Left cardiac atrium (tissue), 4 donors: Measurements from ENCODE around the gene GNG7. TPM values are rescaled to one million over a fixed set of nuclear protein-coding genes. Genes with fewer than 3 reads are reported as not detected.
"Not testable (repeated sequence)": the region's sequence is repeated elsewhere in the genome, so short reads cannot be mapped to it uniquely, and the experiment has no call there.

Source experiments
- ATAC-seq, 2 donors: fragments of 200-7000 bp; cut with Tn5 transposase; one replicate each; pipeline ENCODE4 v1.9.1; 2020; ENCODE audit warnings: mild to moderate bottlenecking in 2 of 2, moderate library complexity in 2 of 2
- DNase-seq: peaks from one replicate; pipeline ENCODE4 v3.0.0-alpha.2; 2020
- intact Hi-C, 2 donors: fragments of 100-400 bp; cut with DNase I; formaldehyde crosslinking; loops; one replicate each; pipeline versions ENCODE4 v1.14.1 to v1.15.1; 2022 to 2023
- total RNA-seq, 2 donors: library from RNA; stranded (reverse); fragmentation: NEBNext Ultra II Directional; extraction: Animal tissue kit (Norgen Biotek cat#: 25700); gene quantifications; one replicate each; pipeline ENCODE4 v1.2.1, GENCODE V29; 2021
- donor health status: DM: no; HTN: yes; CAD: no.
- donor health status: DM: no; HTN: yes; CAD: no; lungs with severe emphysema.
- donor health status: DM: yes; HTN: yes; CAD: no.
- donor health status: Dilated cardiomyopathy.

Gene GNG7
- total RNA-seq, 2 donors from 2014 or later = 19.8 to 45.9 TPM

DNA sequence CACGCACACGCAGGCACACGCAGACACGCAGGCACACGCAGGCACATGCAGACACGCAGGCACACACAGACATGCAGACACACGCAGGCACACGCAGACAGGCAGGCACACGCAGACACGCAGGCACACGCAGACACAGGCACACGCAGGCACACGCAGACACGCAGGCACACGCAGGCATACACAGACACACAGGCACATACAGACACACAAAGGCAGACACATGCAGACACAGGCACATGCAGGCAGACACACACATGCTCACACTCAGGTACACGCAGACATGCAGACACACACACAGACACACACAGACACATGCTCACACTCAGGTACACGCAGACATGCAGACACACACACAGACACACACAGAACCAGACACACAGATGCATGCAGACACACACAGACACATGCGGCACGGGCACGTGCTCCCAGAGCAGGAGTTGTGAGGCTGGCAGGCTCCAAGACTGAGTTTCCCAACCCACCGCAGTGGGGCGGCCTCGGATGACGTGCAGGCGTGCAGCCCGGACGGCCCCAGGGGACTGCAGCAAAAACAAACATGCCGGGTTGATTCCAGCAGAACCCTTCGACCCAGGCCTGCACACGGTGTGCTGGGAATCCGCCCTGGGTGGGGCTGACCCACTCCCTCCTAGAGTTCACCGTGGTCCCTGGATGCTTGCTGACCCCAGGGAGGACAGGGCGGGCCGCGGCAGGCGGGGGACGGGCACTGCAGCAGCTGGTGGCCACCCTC, 126.6 kb downstream of the GNG7 start:
- peak; percentile 89 for DNase-seq
- intact Hi-C loops = loop anchor here (5.0 to 10.0 kb wide), 2 partner anchors 34 to 101 kb away; partner anchors contain the start of gene GADD45B (in 1 of the 2)

DNA sequence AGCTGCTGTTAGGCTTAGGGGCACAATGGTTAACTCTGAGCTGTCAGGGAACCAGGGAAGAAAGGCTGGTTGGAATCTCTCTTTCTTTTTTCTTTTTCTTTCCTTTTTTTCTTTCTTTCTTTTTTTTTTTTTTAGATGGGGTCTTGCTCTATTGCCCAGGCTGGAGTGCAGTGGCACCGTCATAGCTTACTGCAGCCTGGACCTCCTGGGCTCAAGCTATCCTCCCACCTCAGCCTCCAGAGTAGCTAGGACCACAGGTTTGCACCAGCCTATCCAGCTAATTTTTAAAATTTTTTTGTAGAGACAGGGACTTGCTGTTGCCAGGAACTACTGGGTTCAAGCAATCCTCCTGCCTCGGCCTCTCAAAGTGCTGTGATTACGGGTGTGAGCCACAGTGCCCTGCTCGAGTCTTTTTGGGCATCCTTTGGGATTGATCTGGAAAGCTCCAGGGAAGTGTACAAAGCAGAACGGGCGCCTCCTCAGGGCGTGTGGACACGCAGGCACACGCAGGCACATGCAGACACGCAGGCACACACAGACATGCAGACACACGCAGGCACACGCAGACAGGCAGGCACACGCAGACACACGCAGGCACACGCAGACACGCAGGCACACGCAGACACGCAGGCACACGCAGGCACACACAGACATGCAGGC, 127.4 kb downstream of the GNG7 start:
- DNase-seq = no peak
- intact Hi-C loops = loop anchor here (5.0 to 10.0 kb wide), 2 partner anchors 33 to 100 kb away; partner anchors contain the start of gene GADD45B (in 1 of the 2)
- no peak for ATAC-seq

More for the DNA sequence above, 126.6 kb downstream of the GNG7 start:
- ATAC-seq = peak; percentile 41 to 61

DNA sequence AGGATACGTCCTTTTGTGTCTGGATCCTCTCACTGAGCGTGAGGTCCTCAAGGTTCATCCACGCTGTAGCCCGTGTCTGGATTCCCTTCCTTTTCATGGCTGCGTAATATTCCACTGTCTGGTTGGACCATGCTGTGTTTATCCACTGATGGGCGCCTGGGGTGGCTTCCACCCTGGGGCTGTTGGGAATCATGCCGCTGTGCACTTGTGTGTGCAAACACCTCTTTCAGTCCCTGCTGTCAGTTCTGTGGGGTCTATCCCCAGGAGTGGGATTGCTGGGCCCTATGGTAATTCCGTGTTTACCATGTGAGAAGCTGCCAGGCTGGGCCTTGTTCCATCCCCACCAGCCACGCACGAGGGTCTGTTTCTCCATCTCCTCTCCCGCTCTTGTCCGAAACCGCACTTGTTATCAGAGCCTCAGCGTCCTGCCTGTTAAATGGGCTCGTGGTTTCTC, 128.0 kb downstream of the GNG7 start:
- intact Hi-C loops = loop anchor here in 1 of 2 donors (10.0 kb wide), 1 partner anchor 100 kb away; the partner anchor contains the start of gene GADD45B
- ATAC-seq = no peak
- DNase-seq = no peak

- intact Hi-C loops = loop anchor here in 1 of 2 donors (10.0 kb wide), 1 partner anchor 99 kb away; the partner anchor contains the start of gene GADD45B
- no peak for ATAC-seq
- DNase-seq = no peak
Observed at GRCh38 chr19:2573916-2574315, 128.6 kb downstream of the GNG7 start.

GRCh38 chr19:2572152-2572551, 130.3 kb downstream of the GNG7 start:
- not testable (repeated sequence) for DNase-seq, ATAC-seq
- intact Hi-C loops = loop anchor here in 1 of 2 donors (10.0 kb wide), 1 partner anchor 97 kb away; the partner anchor contains the start of gene GADD45B

DNA sequence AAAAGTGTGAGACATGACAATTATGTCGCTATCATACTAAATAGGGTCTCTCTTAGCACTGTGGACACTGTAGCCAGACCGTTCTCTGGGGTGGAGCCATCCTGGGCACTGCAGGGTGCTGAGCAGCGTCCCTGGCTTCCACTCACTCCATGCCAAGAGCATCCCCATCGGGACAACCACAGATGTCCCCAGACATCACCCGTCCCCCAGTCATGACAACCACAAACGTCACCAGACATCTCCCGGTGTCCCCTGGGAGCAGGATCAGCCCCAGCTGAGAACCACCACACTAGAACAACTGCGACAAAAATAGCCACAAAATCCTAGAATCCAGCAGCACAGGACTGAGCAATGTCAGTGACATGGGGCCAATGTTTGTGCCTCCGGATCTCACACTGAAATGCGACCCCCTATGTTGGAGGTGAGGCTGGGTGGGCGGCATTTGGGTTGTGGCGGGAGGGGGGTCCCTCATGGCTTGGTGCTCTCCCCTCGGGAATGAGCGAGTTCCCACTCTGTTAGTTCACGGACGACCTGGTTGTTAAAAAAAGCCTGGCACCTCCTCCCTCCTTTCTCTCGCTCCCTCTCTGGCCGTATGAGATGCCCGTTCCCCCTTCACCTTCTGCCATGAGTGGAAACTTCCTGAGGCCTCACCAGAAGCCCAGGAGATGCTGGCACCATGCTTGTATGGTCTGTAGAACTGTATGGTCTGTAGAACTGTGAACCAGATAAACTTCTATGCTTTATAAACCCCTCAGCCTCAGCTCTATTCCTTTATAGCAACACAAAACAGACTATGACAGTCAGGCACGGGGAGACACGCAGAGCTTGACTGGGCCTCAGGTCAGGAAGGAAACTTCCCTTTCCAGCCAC, 132.7 kb downstream of the GNG7 start:
- DNase-seq (no peak), ATAC-seq (no peak)
- intact Hi-C loops = loop anchor here in 1 of 2 donors (10.0 kb wide), 1 partner anchor 95 kb away; the partner anchor contains the start of gene GADD45B

DNA sequence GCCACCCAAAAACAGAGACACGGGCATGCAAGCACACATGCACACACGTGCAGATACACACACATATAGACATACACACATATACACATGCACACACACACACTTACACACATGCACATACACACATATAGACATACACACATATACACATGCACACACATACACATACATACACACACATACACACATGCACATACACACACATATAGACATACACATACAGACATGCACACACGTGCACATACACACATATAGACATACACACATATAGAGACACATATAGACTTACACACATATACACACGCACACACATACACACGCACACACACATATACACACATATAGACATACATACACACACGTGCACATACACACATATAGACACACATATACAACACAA, 134.5 kb downstream of the GNG7 start:
- ATAC-seq = no peak
- intact Hi-C loops = no loop called here
- no peak for DNase-seq

GRCh38 chr19:2567580-2567979, 134.9 kb downstream of the GNG7 start:
- ATAC-seq = peak; percentile 50 to 80
- DNase-seq = peak; percentile 69
- intact Hi-C loops = no loop called here

DNA sequence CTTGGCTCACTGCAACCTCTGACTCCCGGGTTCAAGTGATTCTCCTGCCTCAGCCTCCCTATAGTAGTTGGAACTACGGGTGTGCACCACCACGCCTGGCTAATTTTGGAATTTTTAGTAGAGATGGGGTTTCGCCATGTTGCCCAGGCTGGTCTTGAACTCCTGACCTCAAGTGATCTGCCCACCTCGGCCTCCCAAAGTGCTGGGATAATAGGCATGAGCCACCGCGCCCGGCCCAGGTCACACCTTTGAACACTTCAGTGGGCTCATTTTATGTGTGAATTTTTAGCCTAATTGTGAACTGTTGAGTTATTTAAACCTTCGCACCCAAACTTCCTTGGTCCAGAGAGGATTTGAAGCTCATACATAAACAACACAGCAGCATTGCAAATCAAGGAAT, 138.9 kb downstream of the GNG7 start:
- DNase-seq, ATAC-seq: not testable (repeated sequence)

DNA sequence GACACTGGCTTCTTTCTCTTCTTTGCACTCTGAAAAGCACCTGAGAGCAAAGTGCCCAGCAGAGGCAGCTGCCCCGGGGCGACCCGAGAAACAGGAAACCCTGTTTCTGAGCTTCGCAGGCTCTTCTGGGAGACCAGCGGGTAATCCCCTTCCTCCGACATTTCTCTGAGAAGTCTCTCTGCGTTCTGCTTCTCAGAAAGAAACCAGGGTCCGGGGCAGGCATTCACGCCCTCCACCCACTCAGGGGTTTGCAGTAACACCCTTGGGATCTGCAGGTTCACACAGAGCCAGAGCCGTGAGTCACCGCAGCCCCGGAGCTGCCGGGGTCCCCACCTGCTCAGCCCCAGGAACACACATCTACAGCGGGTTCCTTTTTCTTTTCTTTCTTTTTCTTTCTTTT, 140.6 kb downstream of the GNG7 start:
- ATAC-seq (no peak), DNase-seq (peak; percentile 19)
- intact Hi-C loops = no loop called here

More for the DNA sequence above, 138.9 kb downstream of the GNG7 start:
- intact Hi-C loops = not testable (repeated sequence)

GRCh38 chr19:2561221-2561620, 141.3 kb downstream of the GNG7 start:
- intact Hi-C loops = no loop called here
- DNase-seq = peak; percentile 9
- no peak for ATAC-seq

DNA sequence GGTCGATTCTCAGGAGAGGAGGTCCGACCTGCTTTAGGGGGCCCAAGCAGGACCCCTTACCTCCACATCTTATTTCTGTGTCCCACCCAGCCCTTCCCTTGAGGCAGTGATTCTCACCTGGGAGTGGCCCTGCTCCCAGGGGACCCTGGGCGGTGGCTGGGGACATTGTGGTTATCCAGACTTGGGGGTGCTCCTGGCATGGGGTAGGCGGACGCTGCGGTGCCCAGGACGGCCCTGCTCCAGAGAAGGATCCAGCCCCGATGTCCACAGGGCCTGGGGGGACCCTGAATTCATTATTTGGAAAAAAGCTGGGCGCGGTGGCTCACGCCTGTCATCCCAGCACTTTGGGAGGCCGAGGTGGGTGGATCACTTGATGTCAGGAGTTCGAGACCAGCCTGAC, 142.1 kb downstream of the GNG7 start:
- ATAC-seq (no peak), DNase-seq (peak; percentile 9)
- intact Hi-C loops = no loop called here

- ATAC-seq = no peak
- intact Hi-C loops = no loop called here
- DNase-seq = no peak
Observed at GRCh38 chr19:2558543-2558942, 144.0 kb downstream of the GNG7 start.

DNA sequence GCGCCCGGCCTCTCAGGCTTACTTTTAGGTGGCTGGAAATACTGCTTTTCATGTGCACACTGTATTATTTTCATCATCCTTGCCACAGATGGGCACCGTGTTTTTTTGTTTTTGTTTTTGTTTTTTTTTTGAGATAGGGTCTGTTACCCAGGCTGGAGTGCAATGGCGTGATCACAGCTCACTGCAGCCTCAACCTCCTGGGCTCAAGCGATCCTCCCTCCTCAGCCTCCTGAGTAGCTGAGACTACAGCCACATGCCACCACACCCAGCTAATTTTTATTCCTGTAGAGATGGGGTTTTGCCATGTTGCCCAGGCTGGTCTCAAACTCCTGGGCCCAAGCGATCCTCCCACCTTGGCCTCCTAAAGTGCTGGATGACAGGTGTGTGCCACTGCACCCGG, 144.4 kb downstream of the GNG7 start:
- DNase-seq, intact Hi-C loops, ATAC-seq: not testable (repeated sequence)

DNA sequence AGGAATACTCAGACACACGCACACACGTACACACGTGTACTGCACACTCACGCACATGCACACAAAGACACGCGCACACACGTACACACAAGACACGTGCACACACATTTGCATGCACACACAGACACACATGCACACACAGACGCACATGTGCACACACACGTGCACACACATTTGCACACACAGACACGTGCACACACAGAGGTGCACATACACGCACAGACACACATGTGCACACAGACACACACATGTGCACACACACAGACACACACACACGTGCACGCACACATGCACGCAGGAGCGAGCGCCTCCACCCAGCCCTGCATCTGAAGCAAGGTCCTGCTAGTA, 145.4 kb downstream of the GNG7 start:
- DNase-seq = no peak
- no peak for ATAC-seq
- intact Hi-C loops = no loop called here

GRCh38 chr19:2556221-2557092, 146.0 kb downstream of the GNG7 start:
- no peak for DNase-seq
- ATAC-seq = peak in 1 of 2 donors; percentile 15
- intact Hi-C loops = no loop called here

- no peak for ATAC-seq
- intact Hi-C loops = no loop called here
- DNase-seq = no peak
Observed at GRCh38 chr19:2555422-2556220, 146.9 kb downstream of the GNG7 start.
